K562 (cell line): ENCODE results near the gene WDR86. TPM values are rescaled to one million over a fixed set of nuclear protein-coding genes. Genes with fewer than 3 reads are reported as not detected.

ENCODE experiments used
- ATAC-seq: fragments of 200-7000 bp; cut with Tn5 transposase; 3 replicates; pipeline ENCODE4 v1.9.1; 2020; ENCODE audit warnings: moderate library complexity
- BruUV-seq: library from RNA; stranded (reverse); fragments of 400-500 nt; replicated peaks from 2 replicates; lab custom pipeline; 2021; lab: Mats Ljungman, UMichigan
- CTCF ChIA-PET: fragments of 300-600 bp; formaldehyde crosslinking; extraction: SDS; loops from one replicate; lab custom pipeline; 2021; ENCODE audit warnings: low intra/inter-chr PET ratio; lab: Yijun Ruan, JAX
- POLR2A ChIA-PET: fragments of 300-600, 350-650 bp; sonication (Branson Sonifier 250); formaldehyde crosslinking; extraction: SDS; loops from one replicate; lab custom pipeline; 2021; ENCODE audit warnings: antibody characterized with exemption, inconsistent platforms; lab: Yijun Ruan, JAX
- DNase-seq, 4 experiments: peaks; one replicate each; pipeline versions ENCODE4 v3.0.0 to v3.0.0-alpha.2; 2011 to 2018; ENCODE audit warnings: low spot score in 3 of 4, mixed read lengths in 3 of 4; ENCODE audit errors: extremely low read depth in 1 of 4
- FAIRE-seq: peaks from 2 replicates; lab custom pipeline; 2011; peaks lifted over from hg19 to GRCh38; lab: Jason Lieb, UNC
- H2AFZ ChIP-seq: 2 replicates; pipeline ENCODE4 v1.6.0; 2011; ENCODE audit warnings: low read depth, low read length, control low read depth, inconsistent platforms
- H3K27ac ChIP-seq: fragments of 200-600 bp; 3 replicates; pipeline ENCODE4 v1.8.0; 2011; ENCODE audit warnings: low read depth, mild to moderate bottlenecking, control low read depth, inconsistent platforms, low read length, moderate library complexity, mixed read lengths; ENCODE audit errors: extremely low read depth
- H3K27me3 ChIP-seq, 2 experiments: fragments of 300-600 bp in 1 of 2; 2 replicates in 1 of 2; 3 replicates in 1 of 2; pipeline versions ENCODE4 v1.6.0 to v1.8.0; 2011; ENCODE audit warnings: inconsistent platforms in 2 of 2, low read length in 2 of 2, mild to moderate bottlenecking in 1 of 2, mixed read lengths in 1 of 2, moderate library complexity in 1 of 2; ENCODE audit not compliant: control insufficient read depth in 2 of 2, insufficient read depth in 2 of 2
- H3K36me3 ChIP-seq: fragments of 300-600 bp; 3 replicates; pipeline ENCODE4 v1.8.0; 2011; ENCODE audit warnings: mild to moderate bottlenecking, low read length, inconsistent platforms; ENCODE audit not compliant: control insufficient read depth, insufficient read depth
- H3K4me1 ChIP-seq, 2 experiments: fragments of 200-600 bp in 1 of 2; replicated peaks in 1 of 2; 2 replicates in 1 of 2; 3 replicates in 1 of 2; pipeline versions ENCODE4 v1.5.1 to v1.8.0; 2011; ENCODE audit warnings: inconsistent platforms in 2 of 2, low read length in 2 of 2, mild to moderate bottlenecking in 1 of 2, mixed read lengths in 1 of 2, moderate library complexity in 1 of 2; ENCODE audit not compliant: control insufficient read depth in 2 of 2, insufficient read depth in 2 of 2
- H3K4me2 ChIP-seq: 2 replicates; pipeline ENCODE4 v1.6.1; 2011; ENCODE audit warnings: low read length, control low read depth, inconsistent platforms, mixed read lengths; ENCODE audit not compliant: insufficient read depth
- H3K4me3 ChIP-seq: fragments of 200-600 bp; sonication (generic), shearing (Covaris generic); 2 replicates; pipeline ENCODE4 v1.5.1; 2016; ENCODE audit warnings: control low read depth, inconsistent platforms
- H3K79me2 ChIP-seq: fragments of 200-600 bp; 3 replicates; pipeline ENCODE4 v1.8.0; 2011; ENCODE audit warnings: low read length, inconsistent platforms; ENCODE audit not compliant: control insufficient read depth, insufficient read depth
- H3K9ac ChIP-seq, 2 experiments: 2 replicates each; pipeline versions ENCODE4 v1.6.0 to v1.6.1; 2011; ENCODE audit warnings: low read depth in 2 of 2, low read length in 2 of 2, control low read depth in 1 of 2, inconsistent platforms in 1 of 2, mild to moderate bottlenecking in 1 of 2, mixed read lengths in 1 of 2; ENCODE audit not compliant: insufficient read depth in 1 of 2
- H3K9me1 ChIP-seq: one replicate; pipeline ENCODE4 v1.6.0; 2011; ENCODE audit warnings: inconsistent platforms, mild to moderate bottlenecking, low read length, moderate library complexity; ENCODE audit not compliant: control insufficient read depth, insufficient read depth
- H3K9me3 ChIP-seq: replicated peaks from 2 replicates; pipeline ENCODE4 v1.5.1; 2011; ENCODE audit warnings: low read depth, low read length, inconsistent platforms; ENCODE audit not compliant: control insufficient read depth, insufficient read depth
- H4K20me1 ChIP-seq: replicated peaks from 2 replicates; pipeline ENCODE4 v1.6.1; 2011; ENCODE audit warnings: low read length, inconsistent platforms, mixed read lengths; ENCODE audit not compliant: control insufficient read depth, insufficient read depth
- CTCFL ChIP-seq: IDR thresholded peaks from 2 replicates; pipeline ENCODE4 v1.6.1; 2011; ENCODE audit warnings: borderline replicate concordance, low read depth, mild to moderate bottlenecking, moderate library complexity, low read length; ENCODE audit not compliant: insufficient read depth, poor library complexity, severe bottlenecking
- ELK3 ChIP-seq: fragments of 450-650 bp; formaldehyde crosslinking; IDR thresholded peaks from 2 replicates; pipeline ENCODE4 v1.4.0; 2020; ENCODE audit warnings: mild to moderate bottlenecking
- GATAD2A ChIP-seq: fragments of 450-650 bp; IDR thresholded peaks from 2 replicates; pipeline ENCODE4 v1.6.1; 2017
- HES1 ChIP-seq: fragments of 450-650 bp; IDR thresholded peaks from 2 replicates; pipeline ENCODE4 v1.6.1; 2016; ENCODE audit warnings: low read depth, mild to moderate bottlenecking, moderate library complexity
- KAT8 ChIP-seq: fragments of 450-650 bp; IDR thresholded peaks from 2 replicates; pipeline ENCODE4 v1.6.1; 2016; ENCODE audit warnings: low read depth, mild to moderate bottlenecking
- MAX ChIP-seq: sonication (generic); formaldehyde crosslinking; IDR thresholded peaks from 2 replicates; pipeline ENCODE4 v1.9.0; 2022; ENCODE audit warnings: mild to moderate bottlenecking, missing genetic modification reagents
- NFE2 ChIP-seq: IDR thresholded peaks from 2 replicates; pipeline ENCODE4 v1.6.1; 2014; ENCODE audit warnings: antibody characterized with exemption, low read depth
- NR2F6 ChIP-seq: fragments of 450-650 bp; formaldehyde crosslinking; IDR thresholded peaks from 2 replicates; pipeline ENCODE4 v1.4.0; 2020; ENCODE audit warnings: mild to moderate bottlenecking
- PHF20 ChIP-seq: fragments of 450-650 bp; IDR thresholded peaks from 2 replicates; pipeline ENCODE4 v1.6.1; 2018; ENCODE audit not compliant: partially characterized antibody
- POLR3G ChIP-seq: IDR thresholded peaks from 2 replicates; pipeline ENCODE4 v1.6.1; 2011; ENCODE audit not compliant: insufficient read length, insufficient replicate concordance; ENCODE audit errors: extremely low read depth
- RHOXF2B ChIP-seq: fragments of 250-450 bp; sonication (Bioruptor Pico); conservative IDR thresholded peaks from 2 replicates; pipeline ENCODE4 v1.5.1; 2021
- ZBTB7A ChIP-seq: IDR thresholded peaks from 2 replicates; pipeline ENCODE4 v1.6.1; 2011; ENCODE audit warnings: low read depth, mild to moderate bottlenecking, low read length, moderate library complexity, borderline replicate concordance; ENCODE audit not compliant: control insufficient read depth
- WGBS: fragments of 100-300 bp; shearing (Covaris generic); methylation state at CpG from one replicate; pipeline ENCODE4 v1.1.6; 2016; ENCODE audit warnings: low coverage, mixed read lengths; ENCODE audit not compliant: insufficient coverage; ENCODE audit errors: missing lambda C conversion rate; 5-methylcytosine and 5-hydroxymethylcytosine counted together
- in situ Hi-C: fragments of 300-500 bp; cut with MboI; formaldehyde crosslinking; loops from 4 replicates; pipeline ENCODE4 v1.15.0; 2018; ENCODE audit warnings: inconsistent platforms, mixed read lengths
- intact Hi-C: fragments of 100-400 bp; cut with micrococcal nuclease; formaldehyde crosslinking; loops from 2 replicates; pipeline ENCODE4 v1.14.2; 2022
- polyA plus RNA-seq, 8 experiments: library from polyadenylated mRNA; depleted of rRNA in 4 of 8; stranded (reverse) in 5 of 8; unstranded in 3 of 8; fragments of >200 nt; fragmentation: Nextera tagmentation in 2 of 8; fragmentation: Illumina TruSeq in 1 of 8; extraction: Ambion mirVana in 2 of 8; extraction: Trizol in 1 of 8; gene quantifications; 2 replicates each; pipeline versions ENCODE4 v1.2.1 to v1.2.3, GENCODE V29; 2011 to 2014; ENCODE audit warnings: inconsistent platforms in 1 of 8, missing spikeins in 1 of 8
- total RNA-seq, 7 experiments: library from RNA; depleted of rRNA in 6 of 7; stranded (reverse); fragments of >200 nt in 6 of 7; fragmentation: Illumina TruSeq in 2 of 7; extraction: Trizol in 2 of 7; gene quantifications; 2 replicates each; pipeline versions ENCODE4 v1.2.1 to v1.2.3, GENCODE V29; 2011 to 2021; ENCODE audit warnings: low replicate concordance in 1 of 7

Gene WDR86
- total and polyA plus RNA-seq, 9 of the 15 experiments (the other 6 are each of a cell fraction or from before 2014, with no cell fraction given) = 0.24 TPM; not detected in 8

GRCh38 chr7:151406051-151406875 is 3.6 kb downstream of the WDR86 start:
- POLR2A ChIA-PET = interaction anchor here (0.6 kb wide), 1 partner anchor 1013 kb away, joined by 4 read pairs; no protein-coding TSS in a partner anchor
- intact Hi-C loops = no loop called here
- Histone ChIP-seq H3K4me1 (peaks cover 31 to 50% of the 10 kb centered on the region in 2 experiments), H3K9me1 (no peaks in the 10 kb centered on the region), H2AFZ (peak overlapping the region; percentile 86), H3K36me3 (no peaks in the 10 kb centered on the region), H3K27me3 (peaks cover 0 to 3% of the 10 kb centered on the region in 2 experiments; a peak in 1 of 5 replicates), H3K27ac (no peak overlapping the region), H3K9me3 (no peaks in the 10 kb centered on the region; the same call in 1 of the 2 replicates), H3K9ac (peak overlapping the region in 1 of 2 experiments; percentile 75; a peak in 2 of 4 replicates), H3K4me2 (no peak overlapping the region), H3K4me3 (no peak overlapping the region), H3K79me2 (no peaks in the 10 kb centered on the region), H4K20me1 (no peaks in the 10 kb centered on the region)
- no peak for TF ChIP-seq ZBTB7A
- TF ChIP-seq RHOXF2B (CRISPR knock-in tag) = no peak
- no peak for TF ChIP-seq CTCFL
- no peak for TF ChIP-seq NFE2
- no peak for TF ChIP-seq ELK3 (CRISPR knock-in tag)
- TF ChIP-seq HES1 = no peak
- TF ChIP-seq MAX = no peak
- TF ChIP-seq KAT8 = no peak
- TF ChIP-seq POLR3G = no peak
- no peak for TF ChIP-seq GATAD2A
- no peak for TF ChIP-seq NR2F6
- TF ChIP-seq PHF20 = no peak
- no peak for ATAC-seq
- CTCF ChIA-PET = no interaction called here
- in situ Hi-C loops = no loop called here
- no peak for DNase-seq
- BruUV-seq = no TSS peak
- FAIRE-seq = no peak
- 67% methylated on average over 24 of the region's 24 CpGs for WGBS
